ENCODE data around the gene P2RX5.
"Not testable (repeated sequence)": the region's sequence is repeated elsewhere in the genome, so short reads cannot be mapped to it uniquely, and the experiment has no call there.

P2RX5 gene

DNA sequence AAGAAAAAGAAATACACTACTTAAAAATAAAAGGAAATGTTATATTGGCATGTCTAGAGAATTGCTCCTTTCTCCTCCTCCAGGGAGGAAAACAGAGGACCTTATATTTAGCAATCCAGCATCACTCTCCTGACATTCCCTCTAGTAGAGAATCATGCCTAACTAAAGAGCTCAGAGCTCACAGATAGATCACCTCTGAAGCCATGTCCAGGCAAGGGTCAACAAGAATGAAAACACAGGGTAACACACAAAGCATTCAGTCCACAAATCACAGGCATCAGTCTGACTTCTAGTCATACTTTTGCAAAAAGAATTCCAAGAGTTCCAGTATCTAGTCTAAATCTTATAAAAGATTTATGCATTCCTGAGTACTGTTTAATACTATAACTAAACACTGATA lies 23.3 kb upstream of the P2RX5 start:
- DNase-seq (ENCODE audit: extremely low spot score) = no peak
- no peak for TF ChIP-seq NFRKB (IDR thresholded peaks at IDR 0.05)
- no peak for TF ChIP-seq ZNF384 (IDR thresholded peaks at IDR 0.05)
- TF ChIP-seq ELF4 (IDR thresholded peaks at IDR 0.05) = no peak
- no peak for TF ChIP-seq FOXK2 (IDR thresholded peaks at IDR 0.05)
- TF ChIP-seq L3MBTL2 (conservative IDR thresholded peaks at IDR 0.05) = no peak
- CTCF ChIA-PET = no interaction called here
- POLR2A ChIA-PET = no interaction called here

DNA sequence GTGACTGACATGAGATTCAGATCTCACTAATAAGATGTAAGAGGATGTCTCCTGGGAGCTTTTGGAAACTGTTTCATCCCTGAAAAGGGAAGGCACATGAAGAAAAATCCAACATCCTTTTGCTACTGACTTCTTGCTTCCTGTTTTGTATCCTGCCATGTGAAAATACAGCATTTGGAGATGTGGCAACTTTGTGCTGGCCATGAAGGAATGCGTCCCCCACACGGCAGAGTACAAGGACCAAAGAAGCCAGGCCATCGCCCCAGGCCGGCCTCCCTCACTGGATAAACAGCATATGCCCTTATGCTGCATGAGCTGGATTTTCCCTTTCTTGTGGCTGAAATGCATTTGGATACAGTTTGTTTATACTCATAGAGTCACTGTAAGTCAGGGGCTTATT lies 22.2 kb upstream of the P2RX5 start:
- POLR2A ChIA-PET = no interaction called here
- DNase-seq (ENCODE audit: extremely low spot score) = no peak
- TF ChIP-seq FOXK2 (IDR thresholded peaks at IDR 0.05) (no peak), SUZ12 (IDR thresholded peaks at IDR 0.05) (no peak)
- CTCF ChIA-PET = no interaction called here

DNA sequence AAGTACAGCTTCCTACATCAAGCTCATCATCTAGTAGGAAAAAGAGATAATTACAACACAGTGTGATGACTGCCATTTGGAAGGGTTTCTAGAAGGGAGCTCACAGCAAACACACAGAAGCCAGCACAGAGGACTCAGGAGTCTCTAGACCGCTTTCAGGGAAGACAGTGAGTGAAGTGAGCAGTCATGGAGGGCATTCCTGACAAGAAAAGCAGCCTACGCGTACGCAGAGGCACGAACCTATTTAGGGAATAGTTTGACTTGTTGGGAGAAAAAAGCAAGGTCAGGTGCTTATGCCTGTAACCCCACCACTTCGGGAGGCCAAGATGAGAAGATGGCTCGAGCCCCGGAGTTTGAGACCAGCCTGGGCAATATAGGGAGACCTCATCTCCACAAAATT lies 19.3 kb upstream of the P2RX5 start:
- ChIA-PET CTCF (no interaction called here), POLR2A (interaction anchor here (0.9 kb wide), 1 partner anchor 8 kb away, joined by 4 read pairs; the partner anchor contains the start of gene HASPIN)
- TF ChIP-seq SUZ12 (IDR thresholded peaks at IDR 0.05) (no peak), SP1 (IDR thresholded peaks at IDR 0.05) (no peak), FOXK2 (IDR thresholded peaks at IDR 0.05) (no peak), ZNF384 (IDR thresholded peaks at IDR 0.05) (no peak), HDGF (IDR thresholded peaks at IDR 0.05; ENCODE audit: borderline replicate concordance) (no peak), FOXA1 (IDR thresholded peaks at IDR 0.05) (no peak), BHLHE40 (IDR thresholded peaks at IDR 0.05; ENCODE audit: borderline replicate concordance) (no peak)
- no peak for DNase-seq (ENCODE audit: extremely low spot score)

DNA sequence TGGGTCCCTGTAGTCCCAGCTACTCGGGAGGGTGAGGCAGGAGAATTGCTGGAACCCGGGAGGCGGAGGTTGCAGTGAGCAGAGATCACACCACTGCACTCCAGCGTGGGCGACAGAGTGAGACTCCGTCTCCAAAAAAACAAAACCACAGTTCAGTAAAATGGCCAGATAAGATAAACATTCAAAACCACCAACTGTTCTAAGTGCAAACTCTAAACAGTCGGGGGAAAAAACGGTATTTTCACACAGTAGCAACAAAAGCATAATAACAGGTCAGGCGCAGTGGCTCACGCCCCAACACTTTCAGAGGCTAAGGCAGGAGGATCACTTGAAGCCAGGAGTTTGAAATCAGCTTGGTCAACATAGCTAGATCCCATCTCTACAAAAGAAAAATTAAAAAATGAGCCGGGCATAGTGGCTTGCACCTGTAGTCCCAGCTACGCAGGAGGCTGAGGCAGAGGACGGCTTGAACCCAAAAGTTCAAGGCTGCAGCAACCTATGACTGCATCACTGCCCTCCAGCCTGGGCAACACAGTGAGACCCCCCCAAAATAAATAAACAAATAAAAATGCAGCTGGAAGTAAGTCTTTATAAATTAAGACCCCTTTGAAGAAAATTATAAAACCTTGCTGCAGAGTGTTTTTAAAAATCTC lies 17.0 kb upstream of the P2RX5 start:
- POLR2A ChIA-PET = no interaction called here
- DNase-seq (ENCODE audit: extremely low spot score) = no peak
- CTCF ChIA-PET = no interaction called here
- TF ChIP-seq ARNT (IDR thresholded peaks at IDR 0.05) = no peak
- no peak for TF ChIP-seq SP1 (IDR thresholded peaks at IDR 0.05)
- TF ChIP-seq TARDBP (IDR thresholded peaks at IDR 0.05) = no peak
- no peak for TF ChIP-seq L3MBTL2 (conservative IDR thresholded peaks at IDR 0.05)
- no peak for TF ChIP-seq HDGF (IDR thresholded peaks at IDR 0.05; ENCODE audit: borderline replicate concordance)
- TF ChIP-seq FOXK2 (IDR thresholded peaks at IDR 0.05) = no peak
- no peak for TF ChIP-seq LEF1 (IDR thresholded peaks at IDR 0.05; ENCODE audit: borderline replicate concordance)
- TF ChIP-seq CTBP1 (IDR thresholded peaks at IDR 0.05; ENCODE audit: borderline replicate concordance) = no peak
- TF ChIP-seq ELF4 (IDR thresholded peaks at IDR 0.05) = no peak
- TF ChIP-seq, protein P1, sequence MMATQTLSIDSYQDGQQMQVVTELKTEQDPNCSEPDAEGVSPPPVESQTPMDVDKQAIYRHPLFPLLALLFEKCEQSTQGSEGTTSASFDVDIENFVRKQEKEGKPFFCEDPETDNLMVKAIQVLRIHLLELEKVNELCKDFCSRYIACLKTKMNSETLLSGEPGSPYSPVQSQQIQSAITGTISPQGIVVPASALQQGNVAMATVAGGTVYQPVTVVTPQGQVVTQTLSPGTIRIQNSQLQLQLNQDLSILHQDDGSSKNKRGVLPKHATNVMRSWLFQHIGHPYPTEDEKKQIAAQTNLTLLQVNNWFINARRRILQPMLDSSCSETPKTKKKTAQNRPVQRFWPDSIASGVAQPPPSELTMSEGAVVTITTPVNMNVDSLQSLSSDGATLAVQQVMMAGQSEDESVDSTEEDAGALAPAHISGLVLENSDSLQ (IDR thresholded peaks at IDR 0.05) = no peak

DNA sequence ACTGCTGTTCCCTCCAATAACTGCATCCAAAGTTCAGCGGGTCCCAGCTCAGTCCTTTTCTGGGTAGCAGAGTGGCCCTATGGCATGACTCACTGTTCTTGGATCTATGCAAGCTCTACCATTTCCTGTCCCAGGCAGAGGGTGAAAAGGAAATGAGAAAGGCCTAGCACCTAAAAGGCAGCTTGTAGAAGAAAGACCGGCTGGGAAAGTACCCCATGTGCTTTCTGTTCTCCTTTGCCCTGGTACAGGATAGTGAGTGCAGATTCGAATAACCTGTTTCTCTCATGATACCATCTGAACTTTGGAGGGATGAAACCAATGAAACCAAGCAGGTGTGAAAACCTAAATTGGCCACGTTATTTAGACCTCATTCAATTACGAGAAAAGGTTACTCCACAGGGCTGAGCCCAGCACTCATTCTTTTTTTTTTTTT lies 15.0 kb upstream of the P2RX5 start:
- POLR2A ChIA-PET = interaction anchor here (0.9 kb wide), 1 partner anchor 12 kb away, joined by 4 read pairs; the partner anchor contains the start of gene HASPIN

DNA sequence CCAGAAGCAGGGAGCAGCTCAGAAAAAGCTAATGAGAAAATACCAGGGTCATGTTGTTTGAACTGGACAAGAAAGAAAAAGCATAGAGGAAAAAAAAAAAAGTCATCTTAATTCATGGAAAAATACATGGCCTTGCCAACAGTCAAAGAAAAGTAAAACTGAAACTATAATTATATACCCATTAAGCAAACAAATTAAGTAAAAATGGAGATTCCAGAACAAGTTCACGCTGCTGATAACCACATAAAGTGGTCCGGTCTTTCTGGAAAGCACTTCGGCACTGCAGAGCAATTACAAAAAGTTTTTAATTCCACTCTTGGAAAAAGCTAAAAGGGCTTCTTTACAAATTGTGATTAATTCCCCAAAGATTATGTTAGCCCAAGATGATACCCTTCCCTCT lies 12.4 kb upstream of the P2RX5 start:
- POLR2A ChIA-PET = interaction anchor here (1.0 kb wide), 1 partner anchor 15 kb away, joined by 3 read pairs; the partner anchor contains the start of gene HASPIN
- TF ChIP-seq CTBP1 (IDR thresholded peaks at IDR 0.05; ENCODE audit: borderline replicate concordance) = no peak
- no peak for TF ChIP-seq BHLHE40 (IDR thresholded peaks at IDR 0.05; ENCODE audit: borderline replicate concordance)
- TF ChIP-seq HDGF (IDR thresholded peaks at IDR 0.05; ENCODE audit: borderline replicate concordance) = no peak
- no peak for TF ChIP-seq NFRKB (IDR thresholded peaks at IDR 0.05)
- no peak for TF ChIP-seq SP1 (IDR thresholded peaks at IDR 0.05)
- TF ChIP-seq ZNF384 (IDR thresholded peaks at IDR 0.05) = no peak
- TF ChIP-seq SUZ12 (IDR thresholded peaks at IDR 0.05) = no peak
- no peak for TF ChIP-seq ELF4 (IDR thresholded peaks at IDR 0.05)
- TF ChIP-seq LEF1 (IDR thresholded peaks at IDR 0.05; ENCODE audit: borderline replicate concordance) = no peak
- TF ChIP-seq FOXA1 (IDR thresholded peaks at IDR 0.05) = no peak
- no peak for TF ChIP-seq L3MBTL2 (conservative IDR thresholded peaks at IDR 0.05)
- DNase-seq (ENCODE audit: extremely low spot score) = no peak
- CTCF ChIA-PET = no interaction called here

More for the DNA sequence above, 15.0 kb upstream of the P2RX5 start:
- no peak for DNase-seq (ENCODE audit: extremely low spot score)
- CTCF ChIA-PET = no interaction called here
- no peak for TF ChIP-seq SP1 (IDR thresholded peaks at IDR 0.05)
- no peak for TF ChIP-seq BHLHE40 (IDR thresholded peaks at IDR 0.05; ENCODE audit: borderline replicate concordance)
- no peak for TF ChIP-seq SUZ12 (IDR thresholded peaks at IDR 0.05)
- TF ChIP-seq, protein P1 (IDR thresholded peaks at IDR 0.05) = no peak
- TF ChIP-seq TARDBP (IDR thresholded peaks at IDR 0.05) = no peak
- TF ChIP-seq FOXM1 (IDR thresholded peaks at IDR 0.05; ENCODE audit: borderline replicate concordance) = no peak
- no peak for TF ChIP-seq LEF1 (IDR thresholded peaks at IDR 0.05; ENCODE audit: borderline replicate concordance)
- no peak for TF ChIP-seq ZNF384 (IDR thresholded peaks at IDR 0.05)
- TF ChIP-seq FOXA1 (IDR thresholded peaks at IDR 0.05) = no peak
- no peak for TF ChIP-seq FOXK2 (IDR thresholded peaks at IDR 0.05)
- TF ChIP-seq ELF4 (IDR thresholded peaks at IDR 0.05) = no peak
- TF ChIP-seq ARNT (IDR thresholded peaks at IDR 0.05) = no peak
- TF ChIP-seq HDGF (IDR thresholded peaks at IDR 0.05; ENCODE audit: borderline replicate concordance) = no peak

DNA sequence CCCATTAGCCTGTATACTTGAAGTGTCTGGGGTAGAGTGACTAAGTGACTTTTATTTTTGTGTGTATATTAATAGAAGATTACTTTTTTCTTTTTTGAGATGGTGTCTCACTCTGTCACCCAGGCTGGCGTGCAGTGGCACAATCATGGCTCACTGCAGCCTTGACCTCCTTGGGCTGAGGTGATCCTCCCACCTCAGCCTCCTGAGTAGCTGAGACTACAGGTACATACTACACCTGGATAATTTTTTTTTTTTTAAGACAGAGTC lies 9.7 kb upstream of the P2RX5 start:
- POLR2A ChIA-PET; DNase-seq (ENCODE audit: extremely low spot score): not testable (repeated sequence)
- CTCF ChIA-PET = interaction anchor here (1.2 kb wide), 1 partner anchor 23 kb away, joined by 3 read pairs; no protein-coding TSS in a partner anchor

All from HEK293T (cell line).